Midbrain (tissue), 1 donor: Measurements from ENCODE around the gene FBXL16.
A peak's percentile ranks its signal among the peaks of the same experiment; 100 is the strongest.
"Not testable (repeated sequence)": the region's sequence is repeated elsewhere in the genome, so short reads cannot be mapped to it uniquely, and the experiment has no call there.

Experiments
- DNase-seq: peaks from one replicate; lab custom pipeline; 2025; lab: John Stamatoyannopoulos, UW

Gene FBXL16, protein sequence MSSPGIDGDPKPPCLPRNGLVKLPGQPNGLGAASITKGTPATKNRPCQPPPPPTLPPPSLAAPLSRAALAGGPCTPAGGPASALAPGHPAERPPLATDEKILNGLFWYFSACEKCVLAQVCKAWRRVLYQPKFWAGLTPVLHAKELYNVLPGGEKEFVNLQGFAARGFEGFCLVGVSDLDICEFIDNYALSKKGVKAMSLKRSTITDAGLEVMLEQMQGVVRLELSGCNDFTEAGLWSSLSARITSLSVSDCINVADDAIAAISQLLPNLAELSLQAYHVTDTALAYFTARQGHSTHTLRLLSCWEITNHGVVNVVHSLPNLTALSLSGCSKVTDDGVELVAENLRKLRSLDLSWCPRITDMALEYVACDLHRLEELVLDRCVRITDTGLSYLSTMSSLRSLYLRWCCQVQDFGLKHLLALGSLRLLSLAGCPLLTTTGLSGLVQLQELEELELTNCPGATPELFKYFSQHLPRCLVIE

DNA sequence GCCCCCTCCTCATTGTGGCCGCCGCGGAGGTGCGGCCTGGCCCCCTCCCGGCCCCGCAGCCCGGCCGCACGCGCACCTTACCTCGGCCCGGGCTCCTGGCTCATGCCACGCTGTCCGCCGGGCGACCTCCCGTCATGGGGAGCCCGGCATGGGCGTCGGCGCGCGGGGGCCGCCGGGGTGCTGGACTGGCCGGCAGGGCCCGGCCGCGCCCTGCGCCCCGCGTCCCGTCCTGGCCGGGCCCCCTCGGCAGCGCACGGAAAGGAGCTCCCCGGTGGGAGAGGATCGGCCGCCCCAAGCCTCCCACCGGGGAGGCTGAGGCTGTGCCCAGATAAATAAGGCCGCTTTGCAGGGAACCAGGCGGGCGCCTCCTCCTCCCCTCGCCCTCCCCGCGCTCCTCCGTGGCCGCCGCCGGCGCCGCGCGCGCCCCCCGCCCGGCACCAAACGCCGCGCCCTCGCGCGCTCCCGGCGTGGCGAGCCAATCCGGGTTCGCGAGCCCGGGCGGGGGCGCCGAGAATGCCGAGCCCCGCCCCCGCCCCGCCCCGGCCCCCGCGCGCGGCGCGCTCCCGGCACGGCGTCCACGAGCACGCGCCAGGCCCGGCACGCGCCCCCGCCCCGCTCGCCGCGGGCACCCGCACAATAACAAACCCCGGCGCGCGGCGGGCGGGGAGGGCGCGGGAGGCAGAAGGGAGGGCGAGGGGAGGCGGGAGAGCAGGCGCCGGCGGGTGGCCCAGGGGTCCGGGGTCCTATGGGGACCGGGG is at the start of gene FBXL16:
Gene FBXL16 (minus strand): TSS at position 371 of the 758 bp plus-strand sequence. CDS start 8,396 bp downstream, outside the sequence.
- DNase-seq, result peak; percentile 74

DNA sequence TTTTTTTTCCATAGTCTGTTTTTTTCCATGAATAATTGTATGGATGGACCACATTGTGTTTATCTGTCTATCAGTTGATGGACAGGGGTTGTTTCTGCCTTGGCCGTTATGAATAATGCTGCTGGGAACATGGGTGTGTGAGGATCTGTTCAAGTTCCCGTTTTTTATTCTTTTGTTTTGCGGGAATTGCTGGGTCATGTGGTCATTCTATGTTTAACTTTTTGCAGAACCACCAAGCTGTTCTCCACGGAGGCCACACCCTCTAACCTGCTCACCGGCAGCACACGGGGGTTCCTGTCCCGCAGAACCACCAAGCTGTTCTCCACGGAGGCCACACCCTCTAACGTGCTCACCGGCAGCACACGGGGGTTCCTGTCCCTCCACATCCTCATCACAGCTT is 49.1 kb upstream of the FBXL16 start:
- no peak for DNase-seq

- DNase-seq, result not testable (repeated sequence)
Measured at GRCh38 chr16:754121-754607, 48.6 kb upstream of the FBXL16 start.

GRCh38 chr16:752007-752312 is 46.4 kb upstream of the FBXL16 start:
- no peak for DNase-seq

DNA sequence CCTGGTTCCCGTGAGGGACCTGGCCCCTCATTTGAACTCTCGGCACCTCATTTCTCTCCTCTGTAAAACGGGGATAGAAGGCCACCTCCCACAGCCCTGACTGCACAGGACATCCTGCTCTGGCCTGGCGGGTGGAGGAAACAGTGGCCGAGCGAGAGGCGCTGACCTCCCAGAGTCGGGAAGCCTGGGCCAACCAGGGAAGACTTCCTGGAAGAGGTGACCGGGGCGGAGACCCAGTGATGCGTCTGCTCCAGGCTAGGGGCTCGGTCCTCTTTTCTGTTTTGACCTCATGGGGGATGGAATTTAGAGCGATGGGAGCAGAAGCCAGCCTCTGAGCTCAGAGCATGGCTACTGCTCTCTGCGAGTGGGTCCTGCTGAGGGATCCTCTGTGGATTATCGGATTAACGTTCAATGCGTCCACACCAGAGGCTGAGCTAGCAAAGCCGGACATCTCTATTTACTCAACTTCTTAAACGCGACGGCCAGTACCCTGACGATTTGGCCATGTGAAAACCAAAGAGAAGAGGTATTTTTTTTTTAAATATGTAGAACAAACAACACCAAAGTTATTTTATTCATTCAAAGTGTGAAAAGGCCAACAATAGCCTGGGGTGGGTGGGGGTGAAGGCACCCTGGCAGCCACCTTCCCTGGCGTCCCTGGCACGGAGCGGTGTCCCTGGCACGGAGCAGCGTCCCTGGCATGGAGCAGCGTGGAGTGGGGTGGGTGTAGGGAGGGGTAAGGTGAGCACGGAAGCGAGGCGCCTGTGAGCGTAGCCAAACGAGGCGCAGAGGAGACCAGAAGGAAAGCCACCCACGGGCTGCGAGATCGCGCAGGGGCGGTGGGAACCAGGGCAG is 45.8 kb upstream of the FBXL16 start:
- DNase-seq, result peak; percentile 20

- no peak for DNase-seq
Measured at GRCh38 chr16:750485-750884, 44.9 kb upstream of the FBXL16 start.

- no peak for DNase-seq
Measured at GRCh38 chr16:749010-749409, 43.4 kb upstream of the FBXL16 start.

DNA sequence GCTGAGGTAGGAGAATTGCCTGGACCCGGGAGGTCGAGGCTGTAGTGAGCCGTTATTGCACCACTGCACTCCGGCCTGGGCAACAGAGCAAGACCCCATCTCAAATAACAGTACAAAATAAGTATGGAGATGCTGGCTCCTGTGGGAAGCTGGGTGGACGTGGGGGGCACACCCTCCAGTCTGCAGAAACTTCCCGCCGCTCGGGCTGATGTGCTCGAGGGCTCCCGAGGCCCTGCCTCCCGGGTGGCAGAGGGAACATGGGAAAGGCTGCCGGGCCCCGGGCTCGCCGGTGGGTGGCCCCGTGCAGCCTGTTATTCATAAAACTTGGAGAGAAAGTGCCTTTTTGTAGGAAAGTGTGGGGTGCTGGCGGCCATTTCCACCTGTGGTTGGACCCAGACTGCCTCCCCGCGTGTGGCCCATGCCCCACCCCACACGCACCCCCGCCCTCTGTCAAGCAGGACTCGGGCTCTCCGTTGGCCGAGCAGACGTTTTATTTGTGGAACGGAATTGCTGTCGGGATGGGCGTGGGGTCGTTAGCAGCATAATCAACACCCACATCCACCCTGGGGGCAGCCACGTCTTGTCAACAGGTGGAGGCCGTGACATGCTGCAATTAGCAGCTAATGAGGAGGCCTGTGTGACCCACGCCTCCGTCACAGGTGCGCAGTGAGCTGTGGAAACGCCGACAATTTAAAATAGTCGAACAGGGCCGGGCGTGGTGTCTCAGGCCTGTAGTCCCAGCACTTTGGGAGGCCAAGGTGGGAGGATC is 42.6 kb upstream of the FBXL16 start:
- no peak for DNase-seq

DNA sequence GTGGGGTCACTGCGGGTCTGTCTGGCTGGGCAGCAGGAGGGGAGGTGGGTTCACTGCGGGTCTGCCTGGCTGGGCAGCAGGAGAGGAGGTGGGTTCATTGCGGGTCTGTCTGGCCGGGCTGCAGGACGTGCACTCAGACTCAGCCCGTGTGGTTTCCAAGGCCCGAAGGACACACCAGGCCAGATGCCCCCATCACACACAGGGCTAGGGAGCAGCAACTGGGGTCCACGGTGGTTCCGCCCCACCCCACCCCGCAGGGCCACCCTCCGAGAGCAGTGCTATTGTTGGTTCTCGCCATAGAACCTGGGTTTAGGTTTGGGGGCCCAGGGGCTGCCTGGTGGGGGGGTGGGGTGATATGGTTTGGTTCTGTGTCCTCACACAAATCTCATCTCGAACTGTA is 41.0 kb upstream of the FBXL16 start:
- DNase-seq, result no peak

DNA sequence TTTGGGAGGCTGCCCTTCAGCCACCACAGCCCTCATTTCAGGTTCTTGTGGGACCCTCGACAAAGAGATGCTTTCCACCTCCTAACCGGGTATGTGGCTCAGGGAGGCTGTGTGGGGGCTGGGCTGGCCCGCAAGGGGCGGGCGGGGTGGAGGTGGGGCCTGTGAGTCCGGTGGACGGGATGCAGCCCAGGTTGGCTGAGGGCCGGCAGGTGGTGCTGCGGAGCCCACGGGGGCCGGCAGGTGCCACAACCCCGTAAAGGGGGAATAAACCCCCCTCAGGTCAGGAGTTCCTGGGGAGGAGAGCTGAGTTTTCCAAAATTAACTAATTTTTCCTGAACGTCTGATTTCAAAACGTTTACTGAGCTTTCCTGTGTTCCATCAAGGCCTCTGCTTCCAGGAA is 40.1 kb upstream of the FBXL16 start:
- no peak for DNase-seq

DNA sequence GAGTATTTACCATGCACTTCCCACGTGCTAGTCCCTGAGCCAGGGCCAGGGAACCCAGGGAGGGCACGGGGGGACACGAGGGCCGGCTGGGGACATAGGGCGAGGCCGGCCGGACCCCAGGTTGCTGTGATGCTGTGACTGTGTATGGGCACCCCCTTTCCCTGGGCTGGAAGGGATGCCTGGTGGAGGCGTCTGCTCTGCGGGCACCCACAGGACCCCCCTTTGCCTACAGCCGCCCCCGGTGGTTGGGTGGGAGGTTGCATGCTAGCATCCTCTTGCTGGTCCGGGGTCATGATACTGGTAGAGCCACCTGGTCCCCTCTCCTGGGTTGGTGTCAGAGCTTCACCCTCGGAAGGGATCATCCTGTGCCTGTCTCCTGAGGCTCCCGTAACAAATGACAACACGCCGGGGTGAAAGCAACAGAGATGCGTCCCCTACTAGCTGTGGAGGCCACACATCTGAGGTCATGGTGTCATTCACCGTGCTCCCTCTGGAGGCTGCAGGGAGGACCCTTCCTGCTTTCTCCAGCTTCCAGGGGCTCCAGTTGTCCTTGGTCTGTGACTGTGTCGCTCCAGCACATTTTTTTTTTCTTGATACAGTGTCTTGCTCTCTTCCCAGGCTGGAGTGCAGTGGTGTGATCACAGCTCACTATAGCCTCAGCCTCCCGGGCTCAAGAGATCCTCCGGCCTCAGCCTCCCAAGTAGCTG is 38.3 kb upstream of the FBXL16 start:
- no peak for DNase-seq

DNA sequence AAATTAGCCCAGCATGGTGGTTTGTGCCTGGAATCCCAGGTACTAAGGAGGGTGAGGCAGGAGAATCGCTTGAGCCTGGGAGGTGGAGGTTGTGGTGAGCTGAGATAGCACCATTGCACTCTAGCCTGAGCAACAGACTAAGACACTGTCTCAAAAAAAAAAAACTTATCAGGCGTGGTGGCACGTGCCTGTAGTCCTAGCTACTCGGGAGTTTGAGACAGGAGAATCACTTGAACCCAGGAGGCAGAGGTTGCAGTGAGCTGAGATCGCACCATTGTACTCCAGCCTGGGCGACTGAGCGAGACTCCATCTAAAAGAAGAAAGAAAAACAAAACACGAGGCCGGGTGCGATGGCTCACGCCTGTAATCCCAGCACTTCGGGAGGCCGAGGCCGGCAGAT is 37.3 kb upstream of the FBXL16 start:
- DNase-seq, result not testable (repeated sequence)

DNA sequence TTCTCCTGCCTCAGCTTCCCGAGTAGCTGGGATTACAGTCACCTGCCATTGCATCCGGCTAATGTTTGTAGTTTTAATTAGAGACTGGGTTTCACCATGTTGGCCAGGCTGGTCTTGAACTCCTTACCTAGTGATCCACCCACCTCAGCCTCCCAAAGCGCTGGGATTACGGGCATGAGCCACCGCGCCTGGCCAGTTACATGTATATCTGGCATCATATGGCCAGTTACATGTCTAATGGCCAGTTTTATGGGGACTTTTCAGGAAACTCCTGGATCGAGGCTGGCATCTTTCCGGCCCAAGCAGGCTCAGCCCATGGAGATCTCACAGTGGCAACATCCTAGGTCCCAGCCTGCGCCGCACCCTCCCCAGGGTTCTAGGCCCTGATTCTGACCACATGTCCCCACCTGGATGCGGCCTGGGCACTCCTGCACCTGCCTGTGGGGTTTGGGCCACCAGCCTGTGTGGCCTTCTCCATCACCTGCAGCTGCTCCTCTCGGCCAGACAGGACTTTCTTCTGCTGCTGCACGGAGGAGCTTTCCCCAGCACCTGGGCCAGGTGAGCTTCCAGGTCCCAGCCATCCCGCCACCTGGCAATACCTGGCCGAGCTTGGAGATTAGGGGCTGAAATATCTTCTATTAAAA is 36.5 kb upstream of the FBXL16 start:
- DNase-seq, result no peak

DNA sequence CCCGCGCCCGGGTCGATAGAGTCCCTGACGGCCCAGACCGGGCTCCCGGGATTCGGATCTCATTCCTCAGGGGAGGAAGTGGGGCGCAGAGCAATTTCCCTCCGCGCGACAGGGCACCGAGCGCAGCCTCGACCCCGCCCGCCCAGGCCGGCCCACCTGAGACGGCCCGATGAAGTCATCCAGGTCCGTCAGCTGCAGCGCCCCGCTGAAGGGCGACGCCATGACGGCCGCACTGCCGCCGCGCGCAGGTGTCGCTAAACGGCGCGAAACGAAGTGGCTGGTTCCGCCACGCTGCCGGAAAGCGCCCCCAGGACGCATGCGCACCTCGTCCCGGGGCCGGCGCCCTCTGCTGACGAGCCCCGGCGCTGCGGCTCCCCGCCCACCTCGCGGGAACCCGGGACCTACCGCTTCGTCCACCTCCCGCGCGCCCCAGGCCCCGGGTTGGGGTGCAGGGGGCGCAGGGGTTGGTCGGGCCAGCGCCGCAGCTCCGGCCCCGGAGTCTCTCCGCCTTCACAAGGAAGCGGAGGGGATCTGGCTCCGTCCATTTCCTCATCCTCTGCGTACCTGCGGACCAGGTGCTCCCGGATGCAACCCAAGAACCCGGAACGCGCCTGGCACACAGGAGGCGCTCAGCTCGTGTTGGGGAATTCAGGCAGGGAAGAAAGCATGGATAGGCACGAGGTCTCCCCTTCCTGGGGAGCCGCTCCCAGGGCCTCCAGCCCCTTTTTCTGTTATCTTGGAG is 35.3 kb upstream of the FBXL16 start, which contains the start of gene CIAO3:
Gene CIAO3 (minus strand): TSS at position 234 of the 742 bp plus-strand sequence. CDS start 12 bp downstream, at position 222.
- peak; percentile 85 for DNase-seq

GRCh38 chr16:740459-740763 is 34.8 kb upstream of the FBXL16 start:
- DNase-seq, result no peak

- no peak for DNase-seq
Measured at GRCh38 chr16:739560-740458, 34.2 kb upstream of the FBXL16 start.

DNA sequence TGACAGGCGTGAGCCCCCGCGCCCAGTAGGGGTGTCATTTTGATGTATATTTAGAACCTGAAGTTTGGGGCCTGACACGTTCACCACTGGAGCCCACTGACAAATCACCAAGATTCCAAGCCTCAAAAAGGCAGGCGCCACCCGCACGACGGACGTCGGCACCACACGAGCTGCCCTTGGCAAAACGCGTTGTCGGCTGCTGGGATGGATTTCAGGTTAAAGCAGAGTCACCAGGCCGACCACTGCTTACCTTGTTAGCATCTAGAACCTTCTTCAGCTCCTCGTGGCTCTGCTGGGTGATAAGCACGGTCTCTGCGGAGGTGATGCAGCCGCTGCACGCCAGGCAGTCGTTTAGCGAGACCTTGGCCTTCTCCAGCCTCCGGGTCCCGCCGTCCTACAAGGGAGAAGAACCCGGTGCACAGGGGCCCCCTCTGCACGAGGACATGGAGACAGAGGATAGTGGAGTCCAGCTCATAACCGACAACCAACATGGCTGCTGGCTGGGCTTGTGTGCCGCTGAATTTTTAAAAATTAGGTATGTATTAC is 31.4 kb upstream of the FBXL16 start:
- DNase-seq, result no peak

DNA sequence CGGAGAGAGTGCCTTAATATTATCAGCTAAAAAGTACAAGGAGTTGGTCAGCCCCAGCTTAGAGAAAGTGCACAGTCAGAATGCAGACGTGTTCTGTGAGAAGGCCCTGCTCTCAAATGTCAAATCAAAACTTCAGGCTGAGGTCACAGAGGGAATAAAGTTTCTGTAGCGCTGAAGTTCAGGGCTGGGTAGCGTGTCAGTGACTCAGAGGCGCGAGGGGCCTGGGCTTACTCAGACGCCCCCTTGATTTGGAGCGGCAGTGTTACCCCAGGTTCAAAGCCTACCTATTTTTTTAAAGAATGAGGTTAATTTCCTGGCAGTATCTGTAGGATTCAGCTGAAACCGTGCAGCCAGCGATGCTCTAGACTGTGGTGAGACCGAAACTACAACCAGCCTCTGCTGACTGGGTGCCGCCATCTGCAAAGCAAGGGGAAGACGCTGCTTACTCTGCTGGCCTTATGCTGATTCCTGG is 30.4 kb upstream of the FBXL16 start:
- DNase-seq, result no peak
